Measurements from ENCODE around the gene OR2T2. TPM values are rescaled to one million over a fixed set of nuclear protein-coding genes. Genes with fewer than 3 reads are reported as not detected.
"Not testable (repeated sequence)": the region's sequence is repeated elsewhere in the genome, so short reads cannot be mapped to it uniquely, and the experiment has no call there.

The OR2T2 gene
- total RNA-seq, 1 donor from 2014 or later = not detected

DNA sequence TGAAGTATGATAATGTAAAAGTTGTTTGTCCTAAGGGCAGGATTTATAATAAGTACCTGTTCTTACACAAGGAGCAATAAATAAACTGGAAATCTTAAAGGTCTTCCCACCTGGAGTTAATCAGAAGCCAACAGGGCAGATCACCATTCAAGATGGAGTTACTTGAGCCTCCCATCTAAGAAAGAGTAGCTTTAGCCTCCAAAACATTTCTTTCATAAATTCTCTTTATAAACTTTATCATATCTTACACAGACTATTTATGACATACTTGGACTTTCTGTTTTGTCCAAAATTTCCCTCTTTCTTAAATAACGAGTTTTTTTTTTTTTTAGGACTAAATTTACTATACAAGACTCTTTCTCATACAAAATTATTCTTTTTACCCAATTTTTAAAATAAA lies 24.1 kb upstream of the OR2T2 start:
- H3K27me3 ChIP-seq (ENCODE audit: control insufficient read depth, insufficient read depth, low read length) = no peaks in the 10 kb centered on the region
- H3K4me3 ChIP-seq (ENCODE audit: low read depth, low read length) = no peak overlapping the region
- H3K36me3 ChIP-seq (ENCODE audit: control insufficient read depth, insufficient read depth, low read length) = no peaks in the 10 kb centered on the region
- no peak for TF ChIP-seq CTCF (IDR thresholded peaks at IDR 0.05; ENCODE audit: insufficient read depth, low read length, poor library complexity, severe bottlenecking)
- DNase-seq (ENCODE audit: low read depth) = no peak

GRCh38 chr1:248427526-248428191 lies 17.8 kb upstream of the OR2T2 start:
- not testable (repeated sequence) for H3K27me3 ChIP-seq (ENCODE audit: control insufficient read depth, insufficient read depth, low read length); H3K36me3 ChIP-seq (ENCODE audit: control insufficient read depth, insufficient read depth, low read length); DNase-seq (ENCODE audit: low read depth); H3K4me3 ChIP-seq (ENCODE audit: low read depth, low read length)

GRCh38 chr1:248428192-248428533 lies 17.3 kb upstream of the OR2T2 start:
- DNase-seq (ENCODE audit: low read depth); H3K27me3 ChIP-seq (ENCODE audit: control insufficient read depth, insufficient read depth, low read length); H3K36me3 ChIP-seq (ENCODE audit: control insufficient read depth, insufficient read depth, low read length); H3K4me3 ChIP-seq (ENCODE audit: low read depth, low read length): not testable (repeated sequence)

DNA sequence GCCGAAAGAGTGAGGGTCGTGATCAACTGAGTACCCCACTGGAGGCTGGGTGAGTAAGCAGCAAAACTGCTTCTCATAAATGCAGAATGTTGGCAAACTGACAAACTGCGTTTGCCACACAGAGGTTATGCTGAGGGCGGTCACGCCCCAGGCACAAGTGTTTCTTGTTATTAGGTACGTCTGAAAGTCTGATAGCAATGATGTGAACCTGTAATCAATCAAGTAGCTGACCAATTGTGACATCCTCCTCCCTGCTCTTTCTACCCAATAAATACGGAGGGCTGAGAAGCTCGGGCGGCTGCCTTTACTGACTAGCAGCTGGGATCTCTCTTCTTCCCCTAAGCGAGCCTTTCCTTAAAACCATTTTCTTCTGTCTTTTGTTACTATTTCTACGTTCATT lies 13.8 kb upstream of the OR2T2 start:
- H3K27me3 ChIP-seq (ENCODE audit: control insufficient read depth, insufficient read depth, low read length); H3K36me3 ChIP-seq (ENCODE audit: control insufficient read depth, insufficient read depth, low read length); H3K4me3 ChIP-seq (ENCODE audit: low read depth, low read length); DNase-seq (ENCODE audit: low read depth): not testable (repeated sequence)

DNA sequence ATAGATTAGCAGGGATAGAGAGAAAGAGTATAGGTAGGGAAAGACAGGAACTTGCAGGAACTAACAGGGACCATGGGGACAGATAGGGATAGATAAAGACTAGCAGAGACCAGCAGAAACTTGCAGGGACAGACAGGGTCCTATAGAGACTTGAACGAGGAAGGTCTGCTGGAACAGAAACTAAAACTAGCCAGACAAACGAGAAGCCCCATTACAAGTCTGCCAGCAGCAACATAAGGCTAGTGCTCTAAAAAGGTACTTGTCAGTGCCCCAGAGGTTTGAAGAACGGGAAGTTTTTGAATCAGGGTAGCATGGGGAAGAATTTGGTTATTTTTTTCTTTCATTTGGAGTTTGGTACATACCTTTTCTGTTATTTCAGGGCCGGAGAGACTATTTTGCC lies 13.2 kb upstream of the OR2T2 start:
- H3K36me3 ChIP-seq (ENCODE audit: control insufficient read depth, insufficient read depth, low read length); DNase-seq (ENCODE audit: low read depth); H3K27me3 ChIP-seq (ENCODE audit: control insufficient read depth, insufficient read depth, low read length); H3K4me3 ChIP-seq (ENCODE audit: low read depth, low read length): not testable (repeated sequence)

DNA sequence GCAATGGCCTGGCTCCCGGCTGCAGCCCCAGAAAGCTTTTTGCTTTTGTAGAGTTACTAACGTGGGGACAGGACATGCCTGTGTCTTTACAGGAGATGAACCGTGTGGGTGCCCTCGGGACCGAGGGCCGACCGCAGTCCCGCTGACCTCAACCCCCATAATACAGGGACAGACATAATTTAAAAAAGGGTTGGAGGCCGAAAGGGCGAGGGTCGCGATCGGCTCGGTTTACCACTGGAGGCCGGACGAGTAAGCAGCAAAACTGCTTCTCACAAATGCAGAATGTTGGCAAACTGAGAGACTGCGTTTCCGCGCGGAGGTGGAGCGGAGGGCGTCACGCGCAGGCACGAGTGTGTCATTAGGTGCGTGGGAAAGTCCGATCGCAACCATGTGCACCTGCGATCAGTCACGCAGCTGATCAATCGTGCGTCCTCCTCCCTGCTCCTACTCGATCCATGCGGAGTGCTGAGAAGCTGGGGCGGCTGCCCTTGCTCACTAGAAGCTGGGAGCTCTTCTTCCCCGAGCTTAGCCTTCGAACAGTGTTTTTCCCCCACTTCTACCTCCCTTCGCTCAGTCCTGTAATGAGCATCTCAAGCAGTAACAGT lies 11.5 kb upstream of the OR2T2 start:
- not testable (repeated sequence) for DNase-seq (ENCODE audit: low read depth); H3K27me3 ChIP-seq (ENCODE audit: control insufficient read depth, insufficient read depth, low read length); H3K4me3 ChIP-seq (ENCODE audit: low read depth, low read length); H3K36me3 ChIP-seq (ENCODE audit: control insufficient read depth, insufficient read depth, low read length)

GRCh38 chr1:248434913-248435312 lies 10.5 kb upstream of the OR2T2 start:
- not testable (repeated sequence) for H3K36me3 ChIP-seq (ENCODE audit: control insufficient read depth, insufficient read depth, low read length); H3K27me3 ChIP-seq (ENCODE audit: control insufficient read depth, insufficient read depth, low read length); H3K4me3 ChIP-seq (ENCODE audit: low read depth, low read length); DNase-seq (ENCODE audit: low read depth)

- H3K27me3 ChIP-seq (ENCODE audit: control insufficient read depth, insufficient read depth, low read length); H3K36me3 ChIP-seq (ENCODE audit: control insufficient read depth, insufficient read depth, low read length); DNase-seq (ENCODE audit: low read depth); H3K4me3 ChIP-seq (ENCODE audit: low read depth, low read length): not testable (repeated sequence)
Measured at GRCh38 chr1:248436303-248436702, 9.1 kb upstream of the OR2T2 start.

DNA sequence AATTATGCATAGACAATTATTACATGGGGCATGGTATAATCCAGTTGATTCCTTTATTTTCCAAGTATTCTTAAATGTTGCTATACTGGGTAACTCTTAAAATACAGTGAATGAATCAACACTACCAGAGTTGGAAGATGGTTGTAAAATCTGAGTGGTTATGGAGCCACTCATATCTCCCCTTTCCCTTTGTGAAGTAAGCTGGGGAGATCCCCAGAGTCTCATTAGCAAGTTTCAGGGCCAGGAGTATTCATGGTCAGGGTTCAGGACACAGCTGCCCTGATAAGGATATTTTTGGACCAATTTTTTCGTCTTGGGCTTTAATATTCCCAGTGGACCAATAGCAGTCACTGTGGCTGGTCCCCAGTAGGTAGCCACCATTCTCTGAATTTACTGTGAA lies 6.8 kb upstream of the OR2T2 start:
- not testable (repeated sequence) for H3K27me3 ChIP-seq (ENCODE audit: control insufficient read depth, insufficient read depth, low read length); DNase-seq (ENCODE audit: low read depth); H3K36me3 ChIP-seq (ENCODE audit: control insufficient read depth, insufficient read depth, low read length); H3K4me3 ChIP-seq (ENCODE audit: low read depth, low read length)

DNA sequence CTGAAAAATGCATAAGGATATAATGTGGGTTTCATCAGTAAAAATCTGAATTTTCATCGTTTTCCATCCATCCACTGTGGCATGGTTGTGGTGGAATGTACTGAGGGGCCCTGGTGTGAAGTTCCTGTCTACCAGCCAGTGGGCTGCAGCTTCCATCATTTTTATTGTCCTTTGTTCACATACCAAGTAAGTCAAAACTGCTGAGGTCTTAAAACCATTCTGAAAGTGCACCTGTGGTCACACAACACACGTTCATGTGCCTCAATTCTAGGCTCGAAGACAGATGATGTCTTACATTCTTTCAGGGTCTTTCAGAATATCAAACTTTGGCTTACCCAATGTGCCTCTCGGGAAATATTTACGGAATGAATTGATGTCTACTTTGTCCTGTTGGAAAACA lies 6.2 kb upstream of the OR2T2 start:
- not testable (repeated sequence) for H3K27me3 ChIP-seq (ENCODE audit: control insufficient read depth, insufficient read depth, low read length); H3K4me3 ChIP-seq (ENCODE audit: low read depth, low read length); DNase-seq (ENCODE audit: low read depth); H3K36me3 ChIP-seq (ENCODE audit: control insufficient read depth, insufficient read depth, low read length)

- DNase-seq (ENCODE audit: low read depth); H3K4me3 ChIP-seq (ENCODE audit: low read depth, low read length): not testable (repeated sequence)
Measured at GRCh38 chr1:248442500-248443277, 2.7 kb upstream of the OR2T2 start.

DNA sequence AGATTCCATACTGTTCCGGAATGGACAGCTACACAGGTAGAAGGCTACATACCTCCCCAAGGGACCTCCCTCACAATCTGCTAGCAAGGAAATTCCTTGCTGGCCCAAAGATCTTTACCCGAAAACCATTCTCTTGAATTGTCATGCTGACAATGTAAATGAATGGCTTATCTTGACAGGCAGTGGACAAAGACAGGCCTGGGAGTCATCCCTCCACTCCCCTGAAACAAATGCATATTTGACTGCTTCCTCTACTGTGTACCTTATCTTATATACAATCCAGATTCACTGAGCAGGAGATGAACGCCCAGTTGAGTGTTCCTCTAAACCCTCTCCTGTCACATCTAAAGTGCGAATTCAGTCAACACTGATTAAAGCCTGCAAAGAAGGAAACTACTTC lies 834 bp upstream of the OR2T2 start:
- not testable (repeated sequence) for H3K27me3 ChIP-seq (ENCODE audit: control insufficient read depth, insufficient read depth, low read length); H3K4me3 ChIP-seq (ENCODE audit: low read depth, low read length); DNase-seq (ENCODE audit: low read depth); H3K36me3 ChIP-seq (ENCODE audit: control insufficient read depth, insufficient read depth, low read length)

More at GRCh38 chr1:248442500-248443277, 2.7 kb upstream of the OR2T2 start:
- H3K27me3 ChIP-seq (ENCODE audit: control insufficient read depth, insufficient read depth, low read length); H3K36me3 ChIP-seq (ENCODE audit: control insufficient read depth, insufficient read depth, low read length): not testable (repeated sequence)

- not testable (repeated sequence) for H3K36me3 ChIP-seq (ENCODE audit: control insufficient read depth, insufficient read depth, low read length); H3K4me3 ChIP-seq (ENCODE audit: low read depth, low read length); DNase-seq (ENCODE audit: low read depth); H3K27me3 ChIP-seq (ENCODE audit: control insufficient read depth, insufficient read depth, low read length)
Measured at GRCh38 chr1:248448409-248449074, 3.1 kb downstream of the OR2T2 start.

Data from kidney epithelial cell (primary cell).